Neuron (in vitro differentiated cells): ENCODE results near the gene SLBP.

Source experiments
- H2AFZ ChIP-seq: one replicate; pipeline ENCODE4 v1.6.1; 2013; ENCODE audit warnings: low read depth, mild to moderate bottlenecking, inconsistent platforms, low read length, moderate library complexity
- H3K27me3 ChIP-seq: one replicate; pipeline ENCODE4 v1.6.1; 2013; ENCODE audit warnings: low read length; ENCODE audit not compliant: insufficient read depth
- H3K36me3 ChIP-seq: one replicate; pipeline ENCODE4 v1.6.1; 2013; ENCODE audit warnings: low read length; ENCODE audit not compliant: insufficient read depth
- H3K4me1 ChIP-seq: one replicate; pipeline ENCODE4 v1.6.1; 2013; ENCODE audit warnings: low read length; ENCODE audit not compliant: insufficient read depth
- H3K4me3 ChIP-seq: 2 replicates; pipeline ENCODE4 v1.5.1; 2013; ENCODE audit warnings: mild to moderate bottlenecking, low read length, moderate library complexity
- H3K9me3 ChIP-seq: one replicate; pipeline ENCODE4 v1.6.1; 2013; ENCODE audit warnings: low read length

Gene SLBP

GRCh38 chr4:1753697-1754311 lies 41.7 kb upstream of the SLBP start:
- Histone ChIP-seq H3K36me3 (no peaks in the 10 kb centered on the region), H3K4me1 (peaks cover 24% of the 10 kb centered on the region)

GRCh38 chr4:1753294-1753696 lies 41.2 kb upstream of the SLBP start:
- H2AFZ ChIP-seq = no peak overlapping the region
- peaks cover 2% of the 10 kb centered on the region for H3K27me3 ChIP-seq
- H3K9me3 ChIP-seq = no peaks in the 10 kb centered on the region
- no peaks in the 10 kb centered on the region for H3K36me3 ChIP-seq
- no peak overlapping the region for H3K4me3 ChIP-seq
- H3K4me1 ChIP-seq = peaks cover 21% of the 10 kb centered on the region

More at GRCh38 chr4:1753697-1754311, 41.7 kb upstream of the SLBP start:
- Histone ChIP-seq H3K9me3 (no peaks in the 10 kb centered on the region), H3K27me3 (peaks cover 2% of the 10 kb centered on the region), H3K4me3 (no peak overlapping the region), H2AFZ (no peak overlapping the region)

- Histone ChIP-seq H3K27me3 (peaks cover 2% of the 10 kb centered on the region), H3K4me1 (peaks cover 20% of the 10 kb centered on the region)
Observed at GRCh38 chr4:1752284-1753041, 40.3 kb upstream of the SLBP start.

GRCh38 chr4:1751919-1752283 lies 39.8 kb upstream of the SLBP start:
- H3K27me3 ChIP-seq = peaks cover 2% of the 10 kb centered on the region
- no peaks in the 10 kb centered on the region for H3K36me3 ChIP-seq
- H3K9me3 ChIP-seq = no peaks in the 10 kb centered on the region
- H3K4me3 ChIP-seq = no peak overlapping the region
- peaks cover 15% of the 10 kb centered on the region for H3K4me1 ChIP-seq
- H2AFZ ChIP-seq = no peak overlapping the region

More at GRCh38 chr4:1752284-1753041, 40.3 kb upstream of the SLBP start:
- Histone ChIP-seq H3K4me3 (no peak overlapping the region), H2AFZ (no peak overlapping the region), H3K36me3 (no peaks in the 10 kb centered on the region), H3K9me3 (no peaks in the 10 kb centered on the region)

GRCh38 chr4:1751155-1751918 lies 39.2 kb upstream of the SLBP start:
- no peak overlapping the region for H2AFZ ChIP-seq
- H3K4me1 ChIP-seq = peaks cover 15% of the 10 kb centered on the region
- no peaks in the 10 kb centered on the region for H3K9me3 ChIP-seq
- no peaks in the 10 kb centered on the region for H3K36me3 ChIP-seq
- H3K27me3 ChIP-seq = peaks cover 2% of the 10 kb centered on the region
- no peak overlapping the region for H3K4me3 ChIP-seq

GRCh38 chr4:1750381-1751154 lies 38.4 kb upstream of the SLBP start:
- Histone ChIP-seq H3K4me1 (peaks cover 15% of the 10 kb centered on the region), H3K36me3 (no peaks in the 10 kb centered on the region), H3K4me3 (no peak overlapping the region), H2AFZ (no peak overlapping the region), H3K9me3 (no peaks in the 10 kb centered on the region), H3K27me3 (peaks cover 2% of the 10 kb centered on the region)

GRCh38 chr4:1749826-1750225 lies 37.7 kb upstream of the SLBP start:
- Histone ChIP-seq H3K27me3 (peaks cover 2% of the 10 kb centered on the region), H3K36me3 (peaks cover under 1% of the 10 kb centered on the region), H3K9me3 (no peaks in the 10 kb centered on the region), H2AFZ (no peak overlapping the region), H3K4me3 (no peak overlapping the region), H3K4me1 (peaks cover 15% of the 10 kb centered on the region)

- Histone ChIP-seq H2AFZ (no peak overlapping the region), H3K9me3 (no peaks in the 10 kb centered on the region), H3K27me3 (no peaks in the 10 kb centered on the region), H3K36me3 (peaks cover 5% of the 10 kb centered on the region), H3K4me3 (no peak overlapping the region), H3K4me1 (peaks cover 15% of the 10 kb centered on the region)
Observed at GRCh38 chr4:1749370-1749769, 37.3 kb upstream of the SLBP start.

- Histone ChIP-seq H3K36me3 (peaks cover 14% of the 10 kb centered on the region), H3K4me3 (peak overlapping the region; percentile 16), H3K27me3 (no peaks in the 10 kb centered on the region)
Observed at GRCh38 chr4:1748465-1748995, 36.4 kb upstream of the SLBP start.

GRCh38 chr4:1747603-1747967 lies 35.5 kb upstream of the SLBP start:
- peaks cover 15% of the 10 kb centered on the region for H3K36me3 ChIP-seq
- H3K4me3 ChIP-seq = no peak overlapping the region
- H3K4me1 ChIP-seq = peaks cover 15% of the 10 kb centered on the region
- H3K27me3 ChIP-seq = no peaks in the 10 kb centered on the region
- H2AFZ ChIP-seq = no peak overlapping the region
- no peaks in the 10 kb centered on the region for H3K9me3 ChIP-seq

More at GRCh38 chr4:1748465-1748995, 36.4 kb upstream of the SLBP start:
- no peak overlapping the region for H2AFZ ChIP-seq
- H3K4me1 ChIP-seq = peaks cover 15% of the 10 kb centered on the region
- H3K9me3 ChIP-seq = no peaks in the 10 kb centered on the region

GRCh38 chr4:1746919-1747602 lies 34.9 kb upstream of the SLBP start:
- Histone ChIP-seq H2AFZ (no peak overlapping the region), H3K36me3 (peaks cover 17% of the 10 kb centered on the region), H3K4me3 (no peak overlapping the region), H3K4me1 (peaks cover 15% of the 10 kb centered on the region), H3K9me3 (no peaks in the 10 kb centered on the region), H3K27me3 (no peaks in the 10 kb centered on the region)

GRCh38 chr4:1746265-1746691 lies 34.2 kb upstream of the SLBP start:
- Histone ChIP-seq H3K4me3 (no peak overlapping the region), H3K27me3 (no peaks in the 10 kb centered on the region), H3K9me3 (no peaks in the 10 kb centered on the region), H3K36me3 (peaks cover 25% of the 10 kb centered on the region), H2AFZ (no peak overlapping the region), H3K4me1 (peaks cover 15% of the 10 kb centered on the region)
